GM19043 (cell line): ENCODE results near the gene ANO3.
"Not testable (repeated sequence)": the region's sequence is repeated elsewhere in the genome, so short reads cannot be mapped to it uniquely, and the experiment has no call there.

Source experiments
- ATAC-seq: cut with Tn5 transposase; IDR thresholded peaks from one replicate; pipeline ENCODE4 v1.9.1; 2021; ENCODE audit warnings: low read depth; ENCODE audit not compliant: unreplicated experiment

Gene ANO3

GRCh38 chr11:26618441-26618840 lies 286.5 kb downstream of the ANO3 start:
- no peak for ATAC-seq

GRCh38 chr11:26620282-26621045 lies 288.5 kb downstream of the ANO3 start:
- ATAC-seq = no peak

- no peak for ATAC-seq
Measured at GRCh38 chr11:26621132-26621531, 289.2 kb downstream of the ANO3 start.

- ATAC-seq = no peak
Measured at GRCh38 chr11:26622181-26622580, 290.3 kb downstream of the ANO3 start.

- no peak for ATAC-seq
Measured at GRCh38 chr11:26623076-26623659, 291.2 kb downstream of the ANO3 start.

- ATAC-seq = no peak
Measured at GRCh38 chr11:26626346-26626745, 294.4 kb downstream of the ANO3 start.

- no peak for ATAC-seq
Measured at GRCh38 chr11:26632691-26633159, 300.8 kb downstream of the ANO3 start.

- not testable (repeated sequence) for ATAC-seq
Measured at GRCh38 chr11:26643314-26643713, 311.4 kb downstream of the ANO3 start.

GRCh38 chr11:26649884-26650283 lies 318.0 kb downstream of the ANO3 start:
- ATAC-seq = peak; percentile 82

- ATAC-seq = no peak
Measured at GRCh38 chr11:26651916-26652315, 320.0 kb downstream of the ANO3 start.

- ATAC-seq = no peak
Measured at GRCh38 chr11:26655287-26655686, 323.4 kb downstream of the ANO3 start.

GRCh38 chr11:26662916-26663315 lies 331.0 kb downstream of the ANO3 start:
- no peak for ATAC-seq

- ATAC-seq = no peak
Measured at GRCh38 chr11:26665036-26665435, 333.1 kb downstream of the ANO3 start.

- ATAC-seq = no peak
Measured at GRCh38 chr11:26665946-26666345, 334.0 kb downstream of the ANO3 start.

GRCh38 chr11:26675233-26675928 lies 343.5 kb downstream of the ANO3 start:
- no peak for ATAC-seq

- no peak for ATAC-seq
Measured at GRCh38 chr11:26676641-26677040, 344.7 kb downstream of the ANO3 start.

GRCh38 chr11:26677566-26677965 lies 345.6 kb downstream of the ANO3 start:
- no peak for ATAC-seq

- ATAC-seq = no peak
Measured at GRCh38 chr11:26687351-26687750, 355.4 kb downstream of the ANO3 start.

GRCh38 chr11:26688701-26689100 lies 356.8 kb downstream of the ANO3 start:
- ATAC-seq = no peak

- ATAC-seq = no peak
Measured at GRCh38 chr11:26696330-26696729, 364.4 kb downstream of the ANO3 start.

GRCh38 chr11:26698224-26698623 lies 366.3 kb downstream of the ANO3 start:
- ATAC-seq = no peak
